ENCODE results near the gene FOXN4.

GRCh38 chr12:109264943-109265650 is 44.0 kb downstream of the FOXN4 start:
- no peak for TF ChIP-seq POLR2A (IDR thresholded peaks at IDR 0.05; ENCODE audit: low read depth)
- no peak for TF ChIP-seq CTCF (IDR thresholded peaks at IDR 0.05)
- TF ChIP-seq POLR2AphosphoS5 (IDR thresholded peaks at IDR 0.05), result no peak

Data from esophagus muscularis mucosa (tissue), 3 donors.